WERI-Rb-1 (cell line): Measurements from ENCODE around the gene FKBP5.

Experiments
- DNase-seq: peaks from one replicate; pipeline ENCODE4 v3.0.0-alpha.2; 2020
- H3K27ac ChIP-seq: fragments of 250-450 bp; sonication (Bioruptor Pico); 2 replicates; pipeline ENCODE4 v1.5.1; 2020; ENCODE audit warnings: mild to moderate bottlenecking, moderate library complexity
- H3K27me3 ChIP-seq: fragments of 250-450 bp; sonication (Bioruptor Pico); 2 replicates; pipeline ENCODE4 v1.5.1; 2021; ENCODE audit warnings: mild to moderate bottlenecking, low read depth, moderate library complexity; ENCODE audit not compliant: insufficient read depth, severe bottlenecking
- H3K36me3 ChIP-seq: fragments of 250-450 bp; sonication (Bioruptor Pico); 2 replicates; pipeline ENCODE4 v1.5.1; 2020; ENCODE audit warnings: mild to moderate bottlenecking, moderate library complexity
- H3K4me3 ChIP-seq: 2 replicates; pipeline ENCODE4 v1.5.1; 2011; ENCODE audit warnings: low read depth, mild to moderate bottlenecking, control low read depth, low read length
- H3K9me3 ChIP-seq: fragments of 250-450 bp; sonication (Bioruptor Pico); 2 replicates; pipeline ENCODE4 v1.5.1; 2021; ENCODE audit warnings: mild to moderate bottlenecking, moderate library complexity; ENCODE audit not compliant: severe bottlenecking
- TF ChIP-seq, protein P1 (sequence below): IDR thresholded peaks from 2 replicates; pipeline ENCODE4 v1.5.1; 2011; ENCODE audit warnings: low read depth, mild to moderate bottlenecking, control low read depth, inconsistent platforms, low read length

Gene FKBP5

DNA sequence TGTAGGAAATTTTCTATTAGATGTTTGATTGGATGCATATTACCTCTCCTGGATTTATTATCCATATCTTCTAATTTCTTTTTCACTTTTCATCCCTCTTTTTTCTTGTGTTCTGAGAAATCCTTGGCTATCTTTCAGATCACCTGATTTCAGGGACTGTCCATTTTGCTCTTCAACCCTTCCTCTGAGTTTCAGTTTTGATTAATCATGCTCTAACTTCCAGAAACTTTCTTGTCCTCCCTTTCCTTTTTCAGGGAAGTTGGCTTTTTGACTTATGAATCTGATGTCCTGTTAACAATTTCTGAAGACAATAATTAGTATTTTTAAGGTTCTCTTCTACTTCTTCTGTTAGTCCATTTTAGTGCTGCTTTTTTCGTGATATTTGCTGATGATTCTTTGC lies 79.1 kb downstream of the FKBP5 start:
- DNase-seq = no peak
- Histone ChIP-seq H3K4me3 (no peak overlapping the region), H3K27me3 (no peaks in the 10 kb centered on the region), H3K36me3 (peaks cover 64% of the 10 kb centered on the region), H3K9me3 (no peaks in the 10 kb centered on the region), H3K27ac (no peak overlapping the region)
- TF ChIP-seq, protein P1, sequence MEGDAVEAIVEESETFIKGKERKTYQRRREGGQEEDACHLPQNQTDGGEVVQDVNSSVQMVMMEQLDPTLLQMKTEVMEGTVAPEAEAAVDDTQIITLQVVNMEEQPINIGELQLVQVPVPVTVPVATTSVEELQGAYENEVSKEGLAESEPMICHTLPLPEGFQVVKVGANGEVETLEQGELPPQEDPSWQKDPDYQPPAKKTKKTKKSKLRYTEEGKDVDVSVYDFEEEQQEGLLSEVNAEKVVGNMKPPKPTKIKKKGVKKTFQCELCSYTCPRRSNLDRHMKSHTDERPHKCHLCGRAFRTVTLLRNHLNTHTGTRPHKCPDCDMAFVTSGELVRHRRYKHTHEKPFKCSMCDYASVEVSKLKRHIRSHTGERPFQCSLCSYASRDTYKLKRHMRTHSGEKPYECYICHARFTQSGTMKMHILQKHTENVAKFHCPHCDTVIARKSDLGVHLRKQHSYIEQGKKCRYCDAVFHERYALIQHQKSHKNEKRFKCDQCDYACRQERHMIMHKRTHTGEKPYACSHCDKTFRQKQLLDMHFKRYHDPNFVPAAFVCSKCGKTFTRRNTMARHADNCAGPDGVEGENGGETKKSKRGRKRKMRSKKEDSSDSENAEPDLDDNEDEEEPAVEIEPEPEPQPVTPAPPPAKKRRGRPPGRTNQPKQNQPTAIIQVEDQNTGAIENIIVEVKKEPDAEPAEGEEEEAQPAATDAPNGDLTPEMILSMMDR = no peak

DNA sequence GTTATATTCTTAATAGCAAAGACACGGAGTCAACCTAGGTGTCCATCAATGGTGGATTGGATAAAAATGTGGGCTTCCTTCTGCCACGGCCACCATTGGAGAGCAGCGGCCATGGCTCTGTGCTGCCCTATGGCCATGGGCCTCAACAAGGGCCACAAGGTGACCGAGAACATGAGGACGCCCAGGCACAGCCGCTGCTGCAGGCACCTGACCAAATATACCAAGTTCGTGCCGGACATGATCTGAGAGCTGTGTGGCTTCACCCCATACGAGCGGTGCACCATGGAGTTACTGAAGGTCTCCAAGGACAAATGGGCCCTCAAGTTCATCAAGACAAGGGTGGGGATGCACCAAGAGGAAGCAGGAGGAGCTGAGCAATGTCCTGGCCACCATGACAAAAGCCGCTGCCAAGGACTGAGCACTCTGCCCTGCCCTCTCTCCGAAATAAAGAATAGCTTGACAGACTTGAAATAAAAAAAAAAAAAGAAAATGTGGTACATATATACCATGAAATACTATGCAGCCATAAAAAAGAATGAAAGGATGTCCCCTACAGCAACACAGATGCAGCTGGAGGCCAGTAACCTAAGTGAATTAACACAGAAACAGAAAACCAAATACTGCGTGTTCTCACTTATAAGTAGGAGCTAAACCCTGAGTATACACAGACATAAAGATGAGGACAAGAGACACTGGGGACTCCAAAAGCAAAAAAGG lies 81.0 kb downstream of the FKBP5 start:
- Histone ChIP-seq H3K27me3 (no peaks in the 10 kb centered on the region), H3K36me3 (peaks cover 49% of the 10 kb centered on the region), H3K4me3 (no peak overlapping the region), H3K9me3 (no peaks in the 10 kb centered on the region), H3K27ac (no peak overlapping the region)
- no peak for DNase-seq
- TF ChIP-seq, protein P1 = no peak

DNA sequence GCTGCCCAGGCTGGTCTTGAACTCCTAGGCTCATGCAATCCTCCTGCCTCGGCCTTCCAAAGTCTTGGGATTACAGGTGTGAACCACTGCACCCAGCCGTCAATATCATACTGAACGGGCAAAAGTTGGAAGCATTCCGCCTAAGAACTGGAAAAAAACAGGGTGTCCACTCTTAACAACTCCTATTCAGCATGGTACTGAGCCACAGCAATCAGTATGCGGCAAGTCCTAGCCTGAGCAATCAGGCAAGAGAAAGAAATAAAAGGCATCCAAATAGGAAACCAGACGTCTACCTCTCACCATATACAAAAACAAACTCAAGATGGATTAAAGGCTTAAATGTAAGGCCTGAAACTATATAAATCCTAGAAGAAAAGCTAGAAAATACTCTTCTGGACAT lies 83.1 kb downstream of the FKBP5 start:
- H3K27ac ChIP-seq = no peak overlapping the region
- TF ChIP-seq, protein P1 = no peak
- no peak for DNase-seq

DNA sequence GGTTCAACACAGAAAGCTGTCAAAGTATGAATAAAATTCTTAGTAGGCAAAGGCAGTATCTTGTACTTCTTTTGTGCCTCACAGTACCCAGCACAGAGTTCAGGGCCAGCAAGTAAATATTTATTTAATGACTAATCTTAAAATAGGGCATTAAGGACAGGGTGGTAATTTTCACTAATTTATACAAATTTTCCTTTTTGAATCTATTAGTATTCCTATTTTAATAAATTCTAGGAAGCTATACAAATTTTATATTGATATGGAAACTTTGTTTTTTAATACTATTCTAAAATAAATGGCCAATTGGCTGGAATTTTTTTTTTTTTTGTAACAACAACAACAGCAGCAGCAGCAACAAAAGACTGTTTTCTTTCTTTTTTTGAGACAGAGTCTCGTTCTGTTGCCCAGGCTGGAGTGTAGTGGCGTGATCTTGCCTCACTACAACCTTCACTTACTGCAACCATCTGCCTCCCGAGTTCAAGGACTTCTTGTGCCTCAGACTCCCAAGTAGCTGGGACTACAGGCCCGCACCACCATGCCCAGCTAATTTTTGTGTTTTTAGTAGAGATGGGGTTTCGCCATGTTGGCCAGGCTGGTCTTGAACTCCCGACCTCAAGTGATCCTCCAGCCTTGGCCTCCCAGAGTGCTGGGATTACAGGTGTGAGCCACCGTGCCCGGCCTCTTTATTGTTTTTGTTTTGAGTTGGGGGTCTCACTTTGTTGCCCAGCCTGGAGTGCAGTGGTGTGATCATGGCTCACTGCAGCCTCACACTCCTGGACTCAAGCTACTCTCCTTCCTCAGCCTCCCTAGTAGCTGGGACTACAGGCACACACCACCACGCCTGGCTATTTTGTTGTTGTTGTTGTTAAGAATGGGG lies 85.2 kb downstream of the FKBP5 start:
- Histone ChIP-seq H3K36me3 (peaks cover 21% of the 10 kb centered on the region), H3K4me3 (no peak overlapping the region), H3K9me3 (no peaks in the 10 kb centered on the region), H3K27ac (no peak overlapping the region), H3K27me3 (no peaks in the 10 kb centered on the region)
- TF ChIP-seq, protein P1 = no peak
- DNase-seq = no peak

More for the DNA sequence above, 83.1 kb downstream of the FKBP5 start:
- Histone ChIP-seq H3K9me3 (no peaks in the 10 kb centered on the region), H3K36me3 (peaks cover 30% of the 10 kb centered on the region), H3K27me3 (no peaks in the 10 kb centered on the region), H3K4me3 (no peak overlapping the region)

DNA sequence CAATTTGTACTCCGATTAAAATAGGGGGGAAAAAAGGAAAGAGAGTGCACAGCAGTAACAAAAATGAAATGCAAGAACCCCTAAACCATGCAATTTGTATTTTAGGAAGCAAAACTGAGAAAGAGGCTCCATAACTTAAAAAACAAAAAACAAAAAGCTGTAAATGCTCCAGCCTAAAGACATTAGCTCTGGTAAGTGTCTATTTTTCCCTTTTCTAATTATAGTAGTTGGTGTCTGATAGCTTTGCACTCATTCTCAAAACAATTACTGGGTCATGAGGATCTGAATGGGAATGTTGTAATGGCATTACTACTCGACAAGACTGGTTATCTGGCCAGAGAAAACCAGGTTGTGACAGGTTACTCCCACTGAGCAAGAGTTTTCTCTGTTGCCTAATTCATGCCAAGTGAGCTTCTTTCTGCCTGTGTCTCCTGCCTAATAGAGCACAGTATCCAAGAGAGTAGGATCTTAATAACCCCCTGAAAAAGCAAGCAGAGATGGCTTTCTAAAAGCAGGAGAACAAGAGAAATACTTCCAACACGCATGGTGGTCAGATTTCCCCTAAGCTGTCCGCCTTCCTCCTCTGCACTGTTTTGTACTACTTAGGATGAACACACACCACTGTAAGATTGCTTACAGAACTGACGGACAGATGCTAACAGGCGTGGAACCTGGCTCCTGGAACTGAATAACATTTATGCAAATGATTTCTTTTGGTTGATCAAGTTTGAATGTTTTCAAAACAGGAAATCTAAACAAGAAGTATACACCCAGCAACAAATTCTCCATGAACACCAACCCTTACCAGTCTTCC lies 86.4 kb downstream of the FKBP5 start:
- H3K9me3 ChIP-seq = no peaks in the 10 kb centered on the region
- TF ChIP-seq, protein P1 = no peak
- H3K27me3 ChIP-seq = no peaks in the 10 kb centered on the region
- H3K36me3 ChIP-seq = peaks cover 14% of the 10 kb centered on the region
- no peak overlapping the region for H3K4me3 ChIP-seq
- H3K27ac ChIP-seq = no peak overlapping the region
- no peak for DNase-seq
